Stimulated activated CD8-positive, alpha-beta memory T cell treated with anti-CD3 and anti-CD28 coated beads, Interleukin-12 subunit alpha, Interleukin-12 subunit beta, amount 100 ng/mL, for 24 hours (primary cell): ENCODE results near the gene DHX35.
A peak's percentile ranks its signal among the peaks of the same experiment; 100 is the strongest.

Source experiments
- DNase-seq: peaks from one replicate; pipeline ENCODE4 v3.0.0-alpha.2; 2020; ENCODE audit errors: extremely low read depth

The DHX35 gene, protein sequence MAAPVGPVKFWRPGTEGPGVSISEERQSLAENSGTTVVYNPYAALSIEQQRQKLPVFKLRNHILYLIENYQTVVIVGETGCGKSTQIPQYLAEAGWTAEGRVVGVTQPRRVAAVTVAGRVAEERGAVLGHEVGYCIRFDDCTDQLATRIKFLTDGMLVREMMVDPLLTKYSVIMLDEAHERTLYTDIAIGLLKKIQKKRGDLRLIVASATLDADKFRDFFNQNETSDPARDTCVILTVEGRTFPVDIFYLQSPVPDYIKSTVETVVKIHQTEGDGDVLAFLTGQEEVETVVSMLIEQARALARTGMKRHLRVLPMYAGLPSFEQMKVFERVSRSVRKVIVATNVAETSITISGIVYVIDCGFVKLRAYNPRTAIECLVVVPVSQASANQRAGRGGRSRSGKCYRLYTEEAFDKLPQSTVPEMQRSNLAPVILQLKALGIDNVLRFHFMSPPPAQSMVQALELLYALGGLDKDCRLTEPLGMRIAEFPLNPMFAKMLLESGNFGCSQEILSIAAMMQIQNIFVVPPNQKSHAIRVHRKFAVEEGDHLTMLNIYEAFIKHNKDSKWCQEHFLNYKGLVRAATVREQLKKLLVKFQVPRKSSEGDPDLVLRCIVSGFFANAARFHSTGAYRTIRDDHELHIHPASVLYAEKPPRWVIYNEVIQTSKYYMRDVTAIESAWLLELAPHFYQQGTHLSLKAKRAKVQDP

DNA sequence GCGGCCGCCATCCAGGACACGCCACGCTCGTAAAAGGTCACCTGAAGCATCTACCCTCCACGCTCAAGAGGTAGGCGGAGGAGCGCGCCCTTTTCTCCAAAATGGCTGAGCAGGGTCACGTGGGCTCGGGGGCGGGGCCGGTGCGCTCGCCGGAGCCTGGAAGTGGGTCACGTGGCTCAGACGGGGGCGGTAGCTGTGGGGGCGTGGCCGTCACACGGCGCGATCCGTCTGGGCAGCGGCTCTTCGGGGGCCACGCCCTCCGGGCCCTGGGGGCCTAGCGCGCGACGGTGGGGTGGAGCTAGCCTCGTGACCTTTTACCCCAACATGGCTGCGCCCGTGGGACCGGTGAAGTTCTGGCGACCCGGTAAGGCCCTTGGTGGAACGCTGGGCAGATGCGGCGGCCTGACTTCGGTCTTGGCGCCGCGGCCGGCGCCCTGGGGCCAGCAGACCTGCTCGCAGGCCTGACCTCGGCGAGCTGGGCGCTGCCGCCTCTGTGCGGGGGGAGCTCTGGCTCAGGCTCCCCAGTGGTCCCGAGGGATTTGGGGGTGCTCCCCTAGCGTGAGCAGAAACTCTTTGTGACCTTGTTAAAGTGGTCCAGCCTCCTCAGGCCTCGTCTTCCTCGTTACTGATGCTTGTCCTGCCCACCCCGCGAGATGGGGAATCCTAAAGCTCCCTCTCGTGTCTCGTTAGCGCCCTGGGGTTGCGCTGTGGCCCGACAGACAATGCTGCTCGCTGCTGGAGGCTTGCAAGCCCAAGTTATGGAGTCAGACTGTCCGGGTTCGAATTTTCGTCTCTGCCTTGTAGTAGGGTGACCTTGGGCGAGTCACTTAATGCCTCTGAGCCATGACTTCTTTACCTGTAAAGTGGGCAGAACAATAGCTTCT lies at the start of gene DHX35:
Gene DHX35, plus strand, starts transcription at position 301 of the 884 bp plus-strand sequence. Its CDS starts 24 bp downstream, at position 325.
- peak; percentile 96 for DNase-seq

DNA sequence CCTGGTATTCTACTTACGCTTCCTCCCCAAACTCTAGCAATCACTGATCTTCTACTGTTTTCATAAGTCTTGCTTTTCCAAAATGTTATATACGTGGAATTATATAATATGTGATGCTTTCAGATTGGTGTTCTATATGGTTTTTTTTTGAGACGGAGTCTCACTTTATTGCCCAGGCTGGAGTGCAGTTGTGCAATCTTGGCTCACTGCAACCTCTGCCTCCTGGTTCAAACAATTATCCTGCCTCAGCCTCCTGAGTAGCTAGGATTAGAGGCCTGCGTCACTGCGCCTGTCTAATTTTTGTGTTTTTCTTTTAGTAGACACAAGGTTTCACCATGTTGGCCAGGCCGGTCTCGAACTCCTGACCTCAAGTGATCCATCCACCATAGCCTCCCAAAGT lies 46.8 kb upstream of the DHX35 start:
- no peak for DNase-seq

DNA sequence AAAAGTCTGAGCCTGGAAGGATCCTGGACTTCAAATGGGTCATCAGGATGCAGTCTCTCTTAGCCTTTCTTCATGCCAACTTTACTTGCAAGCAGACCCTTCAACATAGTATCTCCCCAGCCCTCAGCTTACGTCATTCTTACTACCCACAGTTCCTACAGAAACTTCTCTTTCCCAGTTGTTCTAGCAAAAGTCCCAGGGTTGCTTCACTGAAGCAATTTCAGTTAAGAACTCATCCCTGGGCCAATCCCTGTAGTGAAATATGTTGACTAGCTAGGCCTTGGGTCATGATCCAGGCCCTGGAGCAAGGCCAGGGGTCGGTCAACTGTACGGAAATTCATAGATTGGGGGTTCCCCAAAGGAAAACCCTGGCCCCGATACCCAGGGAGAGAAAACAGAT lies 44.5 kb upstream of the DHX35 start:
- no peak for DNase-seq

DNA sequence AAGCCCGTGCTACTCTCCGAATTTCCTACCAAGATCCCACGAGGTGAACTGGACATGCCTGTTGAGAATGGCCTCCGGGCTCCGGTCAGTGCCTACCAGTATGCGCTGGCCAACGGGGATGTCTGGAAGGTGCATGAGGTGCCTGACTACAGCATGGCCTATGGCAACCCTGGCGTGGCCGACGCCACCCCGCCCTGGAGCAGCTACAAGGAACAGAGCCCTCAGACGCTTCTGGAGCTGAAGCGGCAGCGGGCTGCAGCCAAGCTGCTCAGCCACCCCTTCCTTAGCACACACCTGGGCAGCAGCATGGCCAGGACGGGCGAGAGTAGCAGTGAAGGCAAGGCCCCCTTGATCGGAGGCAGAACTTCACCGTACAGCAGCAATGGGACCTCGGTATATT lies 44.0 kb upstream of the DHX35 start:
- DNase-seq = no peak

DNA sequence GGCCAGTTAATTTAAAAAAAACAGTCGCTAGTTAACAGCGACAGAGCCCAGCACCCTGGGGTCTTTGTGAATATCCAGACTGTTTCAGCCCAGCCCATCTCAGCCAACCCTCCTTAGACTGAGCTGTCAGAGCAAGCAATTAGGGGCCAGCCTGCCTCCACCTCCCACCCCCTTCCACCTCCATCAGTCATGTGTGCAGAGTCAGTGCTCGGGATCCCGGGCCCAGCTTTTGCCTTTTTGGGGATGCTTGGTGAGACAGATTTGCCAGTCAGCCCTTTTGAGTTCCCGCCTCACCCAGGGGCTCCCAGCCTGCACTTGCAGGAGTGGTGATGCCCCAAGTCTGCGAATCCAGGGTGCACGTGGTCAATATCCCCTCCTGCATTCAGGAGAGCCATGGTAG lies 42.5 kb upstream of the DHX35 start:
- no peak for DNase-seq

DNA sequence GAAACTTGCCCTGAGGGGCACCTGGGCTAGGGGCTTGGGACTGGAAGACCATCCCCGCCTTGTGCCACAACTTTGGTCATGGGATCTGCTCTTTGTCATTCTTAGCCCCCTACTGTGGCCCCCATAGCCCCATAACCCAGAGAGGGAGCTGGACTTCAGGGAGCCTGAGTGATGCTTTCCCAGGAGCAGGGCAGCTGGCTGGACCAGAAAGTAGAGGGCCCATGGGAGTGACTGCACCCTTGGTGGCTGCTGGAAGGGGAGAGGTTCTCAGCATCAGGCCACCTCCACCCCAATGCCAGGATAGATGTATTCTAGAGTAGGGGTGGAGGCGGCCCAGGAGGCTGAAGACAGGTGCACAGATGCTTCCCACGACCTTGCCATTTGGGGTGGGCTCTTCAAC lies 41.7 kb upstream of the DHX35 start:
- DNase-seq = no peak

DNA sequence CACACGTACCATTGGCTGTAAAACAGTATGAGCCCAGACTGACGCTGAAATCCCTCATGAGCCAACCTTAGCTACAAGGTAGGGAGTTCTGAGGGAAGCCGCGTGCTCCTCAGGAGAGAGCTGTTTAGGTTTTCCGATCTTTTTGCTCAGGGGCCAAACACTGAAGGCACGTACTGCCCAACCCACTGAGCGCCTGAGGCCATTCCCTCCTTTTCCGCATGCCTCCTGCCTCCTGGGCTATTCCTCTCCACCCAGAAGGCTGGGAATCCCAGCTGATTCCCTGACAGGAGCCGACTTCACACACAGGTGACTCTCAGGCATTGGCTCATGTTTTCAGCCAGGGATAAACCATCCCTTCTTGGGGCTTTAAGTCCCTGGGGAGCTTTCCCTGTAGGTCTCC lies 41.3 kb upstream of the DHX35 start:
- no peak for DNase-seq

DNA sequence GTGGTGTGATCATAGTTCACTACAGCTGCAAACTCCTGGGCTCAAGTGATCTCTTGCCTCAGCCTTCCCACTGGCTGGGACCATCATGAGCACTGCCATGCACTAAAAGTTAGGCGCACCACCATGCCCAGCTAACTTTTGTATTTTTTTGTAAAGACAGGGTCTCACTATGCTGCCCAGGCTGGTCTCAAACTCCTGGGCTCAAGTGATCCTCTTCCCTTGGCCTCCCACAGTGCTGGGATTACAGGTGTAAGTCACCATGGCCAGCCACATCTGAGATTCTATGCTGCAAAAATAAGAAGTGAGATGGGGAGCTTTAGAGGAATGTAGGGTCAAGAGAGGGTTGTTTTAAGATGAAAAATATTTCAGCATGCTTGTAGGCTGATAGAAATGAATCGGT lies 37.4 kb upstream of the DHX35 start:
- DNase-seq = no peak

DNA sequence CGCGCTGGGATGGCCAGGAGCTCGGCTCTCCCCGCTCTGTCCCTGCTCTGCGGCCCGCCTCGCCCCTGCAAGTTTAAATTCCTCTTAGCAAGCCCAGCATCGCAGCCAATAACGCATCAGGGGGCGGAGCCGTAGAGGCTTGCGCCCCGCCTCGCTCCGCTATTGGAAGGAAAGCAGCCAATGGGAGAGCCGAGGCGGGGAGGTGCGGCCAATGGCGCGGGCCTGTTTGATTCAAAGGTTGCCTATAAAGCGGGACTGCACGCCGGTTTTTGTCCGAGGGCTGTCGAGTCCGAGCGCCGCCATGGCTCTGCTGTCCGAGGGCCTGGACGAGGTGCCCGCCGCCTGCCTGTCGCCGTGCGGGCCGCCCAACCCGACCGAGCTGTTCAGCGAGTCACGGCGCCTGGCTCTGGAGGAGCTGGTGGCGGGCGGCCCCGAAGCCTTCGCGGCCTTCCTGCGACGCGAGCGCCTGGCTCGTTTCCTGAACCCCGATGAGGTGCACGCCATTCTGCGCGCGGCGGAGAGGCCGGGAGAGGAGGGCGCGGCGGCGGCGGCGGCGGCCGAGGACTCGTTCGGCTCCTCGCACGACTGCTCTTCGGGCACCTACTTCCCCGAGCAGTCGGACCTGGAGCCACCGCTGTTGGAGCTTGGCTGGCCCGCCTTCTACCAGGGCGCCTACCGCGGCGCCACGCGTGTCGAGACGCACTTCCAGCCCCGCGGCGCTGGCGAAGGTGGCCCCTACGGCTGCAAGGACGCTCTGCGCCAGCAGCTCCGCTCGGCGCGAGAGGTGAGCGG lies 35.8 kb upstream of the DHX35 start, which contains the start of gene FAM83D:
Gene FAM83D, plus strand, starts transcription at position 276 of the 792 bp plus-strand sequence. Its CDS starts 26 bp downstream, at position 302.
- DNase-seq = peak; percentile 85

DNA sequence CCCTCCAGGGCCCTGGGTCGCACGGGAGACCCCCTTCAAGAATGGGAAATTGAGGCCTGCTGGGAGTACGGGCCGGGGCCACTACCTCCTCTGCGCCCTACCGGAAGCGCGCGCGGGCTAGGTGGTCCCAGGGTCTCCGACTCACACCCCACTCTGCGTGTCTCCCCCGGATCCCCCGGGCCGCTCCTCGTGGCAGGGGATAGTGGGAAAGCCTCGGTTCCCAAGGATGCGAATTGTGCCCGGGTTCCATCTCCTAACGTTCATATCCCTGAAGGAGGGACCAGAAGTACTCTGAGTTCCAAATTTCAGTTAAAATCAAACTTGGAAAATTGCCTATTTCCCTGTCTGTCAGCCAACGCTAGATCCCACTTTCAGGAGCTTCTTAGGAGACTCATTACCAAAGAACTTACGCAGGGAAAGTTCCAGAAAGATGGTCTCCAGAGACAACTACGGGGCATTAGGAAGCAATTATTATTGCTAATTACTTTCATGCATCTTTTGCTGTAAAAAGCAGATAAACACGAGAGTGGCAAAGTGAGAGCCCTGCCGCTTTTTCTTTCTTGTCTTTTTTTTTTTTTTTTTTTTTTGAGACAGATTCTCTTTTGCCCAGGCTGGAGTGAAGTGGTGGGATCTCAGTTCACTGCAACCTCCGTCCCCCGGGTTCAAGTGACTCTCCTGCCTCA lies 35.1 kb upstream of the DHX35 start:
- DNase-seq = no peak

DNA sequence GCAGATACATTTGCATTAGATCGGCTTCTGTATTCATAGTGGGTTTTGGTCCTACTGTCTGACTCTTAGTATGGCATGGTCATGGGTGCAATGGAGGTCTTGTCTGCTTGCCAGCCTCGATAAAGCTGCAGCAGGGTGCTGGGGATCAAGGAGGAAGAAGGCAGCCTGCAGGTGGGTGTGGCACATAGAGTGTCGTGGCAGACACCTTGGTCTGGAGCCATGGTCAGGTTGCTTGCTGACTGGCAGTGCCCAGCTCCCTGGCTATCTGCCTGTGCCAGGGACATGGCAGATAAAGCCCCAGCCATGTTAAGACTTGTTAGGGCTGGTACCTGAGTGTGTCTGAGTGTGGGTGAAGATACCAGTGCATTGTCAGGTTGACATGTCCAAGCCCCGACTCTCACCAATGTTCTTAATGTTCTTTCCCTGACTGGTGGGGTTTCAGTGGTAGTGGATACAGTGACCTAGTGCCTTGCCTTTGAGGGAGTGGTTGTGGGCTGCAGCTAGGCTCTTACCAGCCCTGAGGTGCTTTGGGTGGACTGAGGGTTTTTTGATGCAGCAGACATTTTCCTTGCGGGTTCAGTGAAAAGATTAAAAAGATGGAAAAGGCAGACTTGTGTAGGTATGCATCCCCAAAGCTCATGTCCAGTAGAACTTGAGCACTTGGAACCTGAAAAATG lies 34.1 kb upstream of the DHX35 start:
- DNase-seq = no peak

DNA sequence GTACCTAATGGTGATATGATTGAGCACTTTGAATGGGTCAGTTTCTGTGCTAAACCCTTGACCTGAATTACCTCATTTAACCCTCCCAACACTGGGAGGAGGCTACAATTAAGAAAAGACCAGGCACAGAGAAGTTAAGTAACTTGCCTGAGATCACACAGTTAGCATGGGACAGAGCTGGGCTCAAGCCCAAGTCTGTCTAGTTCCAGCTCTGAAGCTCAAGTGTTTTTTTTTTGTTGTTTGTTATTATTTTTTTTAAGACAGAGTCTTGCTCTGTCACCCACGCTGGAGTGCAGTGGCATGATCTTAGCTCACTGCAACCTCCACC lies 31.9 kb upstream of the DHX35 start:
- DNase-seq = no peak

DNA sequence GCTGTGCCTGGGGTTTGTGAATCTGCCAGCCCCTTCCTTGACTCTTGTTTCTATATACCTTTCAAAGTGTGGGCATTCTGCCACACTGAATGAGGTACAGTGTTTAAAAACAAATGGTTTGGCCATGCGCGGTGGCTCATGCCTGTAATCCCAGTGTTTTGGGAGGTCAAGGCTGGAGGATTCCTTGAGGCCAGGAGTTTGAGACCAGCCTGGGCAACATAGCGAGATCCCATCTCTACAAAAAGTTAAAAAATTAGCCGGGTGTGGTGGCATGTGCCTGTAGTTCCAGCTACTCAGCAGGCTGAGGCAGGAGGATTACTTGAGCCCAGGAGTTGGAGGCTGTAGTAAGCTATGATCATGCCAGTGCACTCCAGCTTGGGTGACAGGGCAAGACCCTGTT lies 30.2 kb upstream of the DHX35 start:
- DNase-seq = no peak

DNA sequence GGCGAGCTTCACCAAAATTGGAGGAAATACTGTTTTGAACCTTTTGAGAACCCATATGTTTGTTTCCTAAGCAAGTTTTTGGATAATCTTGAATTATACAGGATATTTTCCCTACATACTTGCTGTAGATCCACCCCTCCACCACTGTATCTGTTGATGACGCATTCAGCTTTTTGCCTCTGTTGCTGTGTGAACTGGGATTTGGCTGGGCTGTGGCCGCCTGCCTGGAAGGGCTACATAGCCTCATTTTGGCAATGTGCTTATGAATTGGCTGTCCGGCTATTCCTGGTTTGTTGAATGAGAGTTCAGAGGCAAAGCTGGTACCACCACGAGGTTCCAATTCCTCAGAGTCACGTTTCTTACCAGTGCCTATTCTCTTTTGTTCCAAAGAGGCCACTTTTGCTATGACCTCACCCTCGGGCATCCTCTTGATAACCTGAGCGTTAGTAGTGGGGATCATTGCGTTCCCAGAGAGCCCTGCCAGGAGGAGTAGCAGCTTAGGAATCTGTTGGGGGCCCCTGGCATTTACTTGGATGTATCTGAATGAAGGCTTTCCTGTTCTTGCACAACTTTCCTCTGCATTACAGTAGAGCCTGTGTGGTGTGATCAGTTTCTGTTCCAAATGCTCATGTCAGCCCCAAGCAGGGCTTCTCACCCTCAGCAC lies 29.6 kb upstream of the DHX35 start:
- no peak for DNase-seq

DNA sequence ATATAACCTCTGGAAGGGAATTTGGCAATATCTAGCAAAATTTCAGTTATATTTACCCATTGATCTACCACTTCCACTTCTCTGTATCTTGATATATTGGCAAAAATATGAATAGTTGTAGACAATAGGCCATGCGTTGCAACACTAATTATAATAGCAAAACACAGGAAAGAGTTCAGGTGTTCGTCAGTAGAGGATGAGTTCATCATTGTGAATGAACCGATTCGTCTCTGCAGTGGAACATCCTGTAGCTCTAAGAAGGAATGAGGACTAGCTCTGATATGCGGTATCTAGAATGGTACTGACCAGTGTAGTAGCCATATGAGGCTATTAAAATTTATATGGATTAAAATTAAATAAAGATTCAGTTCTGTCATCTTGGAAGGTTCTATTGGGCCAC lies 27.6 kb upstream of the DHX35 start:
- DNase-seq = no peak

DNA sequence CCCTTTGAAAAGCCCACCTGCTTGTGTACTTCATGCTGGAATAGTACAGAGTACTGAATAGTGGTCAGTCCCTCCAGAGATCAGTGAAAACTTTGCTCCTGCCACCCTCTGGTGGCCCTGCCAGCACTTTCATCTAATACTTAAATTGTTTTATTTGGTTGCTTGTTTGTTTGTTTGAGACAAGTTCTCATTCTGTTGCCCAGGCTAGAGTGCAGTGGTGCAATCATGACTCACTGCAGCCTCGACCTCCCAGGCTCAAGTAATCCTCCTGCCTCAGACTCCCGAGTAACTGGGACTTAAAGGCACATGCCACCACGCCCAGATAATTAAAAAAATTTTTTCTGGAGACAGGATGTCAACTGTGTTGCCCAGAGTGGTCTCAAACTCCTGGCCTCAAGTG lies 26.9 kb upstream of the DHX35 start:
- no peak for DNase-seq

DNA sequence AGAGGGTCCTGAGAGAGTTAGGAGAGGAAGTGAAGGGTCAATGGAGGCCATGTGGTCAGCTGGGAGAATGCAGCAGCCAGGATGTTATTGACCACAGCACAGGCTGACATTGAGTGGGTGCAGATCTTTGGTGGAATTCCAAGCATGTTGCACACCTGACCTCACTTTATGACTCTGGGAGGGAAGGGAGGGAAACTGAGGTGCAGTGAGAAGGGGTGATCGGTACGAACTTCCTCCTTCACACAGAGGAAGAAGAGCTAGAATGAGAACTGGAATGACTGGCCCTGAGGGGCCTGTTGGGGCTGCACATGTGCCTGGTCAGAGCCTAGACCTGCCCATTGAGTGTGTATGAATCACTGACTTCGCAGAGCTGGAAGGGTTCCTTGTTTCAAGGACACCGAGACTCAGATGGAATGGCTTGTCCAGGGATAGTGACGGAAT lies 26.2 kb upstream of the DHX35 start:
- no peak for DNase-seq

DNA sequence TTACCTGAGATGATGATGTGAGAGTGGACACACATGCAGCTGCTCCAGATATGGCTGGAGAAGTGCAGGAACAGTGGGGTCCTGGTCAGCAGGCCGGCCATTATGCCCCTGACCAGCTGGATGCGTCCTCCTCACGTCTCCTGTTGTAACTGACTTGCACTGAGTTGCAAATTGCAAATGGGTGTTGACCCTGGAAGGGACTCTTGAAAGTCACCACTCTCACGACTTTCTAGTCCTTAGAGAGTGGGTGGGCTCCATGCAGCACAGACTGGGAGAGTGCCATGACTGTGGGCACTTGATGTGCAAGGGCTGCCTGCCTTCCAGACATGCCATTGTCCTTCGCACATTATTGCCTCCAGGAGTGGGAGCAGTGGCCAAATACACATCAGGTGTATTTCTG lies 25.1 kb upstream of the DHX35 start:
- no peak for DNase-seq

DNA sequence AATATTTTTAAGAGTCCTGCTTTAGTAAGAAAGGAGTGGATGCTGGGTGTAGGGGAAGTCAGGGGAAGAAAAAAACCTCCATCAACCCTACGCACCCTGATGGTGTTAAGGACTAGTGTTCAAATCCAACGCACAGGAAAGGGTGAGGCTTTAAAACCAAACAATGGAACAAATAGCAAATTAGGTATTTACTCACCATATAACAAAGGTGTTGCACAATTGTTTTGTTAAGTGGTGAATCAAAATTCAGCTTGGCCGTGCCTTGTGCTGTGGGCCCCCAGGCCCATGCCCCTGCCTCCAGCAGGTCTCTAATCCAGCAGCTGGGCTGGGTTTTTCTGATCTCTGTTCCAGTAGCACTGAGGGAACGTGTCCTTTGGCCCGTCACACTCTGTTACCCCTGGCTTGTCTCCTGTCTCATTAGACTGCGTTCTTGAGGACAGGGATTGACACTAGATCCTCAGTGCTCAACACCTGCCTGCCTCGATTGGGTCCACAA lies 24.1 kb upstream of the DHX35 start:
- no peak for DNase-seq

DNA sequence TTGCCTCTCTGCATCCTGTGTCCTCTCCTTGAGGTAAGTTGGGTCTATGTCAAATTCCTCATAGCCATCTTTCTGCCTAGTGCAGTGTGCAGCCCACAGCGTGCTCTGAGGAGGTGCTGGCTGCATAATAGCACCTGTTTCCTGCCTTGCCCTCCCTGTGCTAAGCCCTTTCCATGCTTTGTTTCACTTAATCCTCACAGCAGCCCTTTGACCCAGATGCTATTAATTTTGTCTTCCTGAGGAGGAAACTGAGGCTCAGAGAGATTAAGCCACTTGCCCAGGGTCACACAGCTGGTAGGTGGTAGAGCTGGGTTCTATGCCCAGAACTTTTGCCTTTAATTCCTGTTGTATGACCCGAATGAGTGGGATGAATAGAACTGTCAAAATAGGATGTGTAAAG lies 22.5 kb upstream of the DHX35 start:
- no peak for DNase-seq
